Lung (tissue), 12 donors: ENCODE measurements around the gene RASSF1. TPM values are rescaled to one million over a fixed set of nuclear protein-coding genes. Genes with fewer than 3 reads are reported as not detected.
A peak's percentile ranks its signal among the peaks of the same experiment; 100 is the strongest.

Experiments
- ATAC-seq: fragments of 200-7000 bp; cut with Tn5 transposase; one replicate; pipeline ENCODE4 v1.9.1; 2020; ENCODE audit warnings: moderate number of reproducible peaks; ENCODE audit not compliant: insufficient read depth, low FRiP score
- DNase-seq, 3 donors: peaks; one replicate each; pipeline ENCODE4 v3.0.0-alpha.2; 2013 to 2017
- H3K27ac ChIP-seq, 2 donors: one replicate each; pipeline ENCODE4 v1.5.1; 2013; ENCODE audit warnings: mild to moderate bottlenecking in 2 of 2, moderate library complexity in 2 of 2, control low read depth in 1 of 2, inconsistent platforms in 1 of 2, low read depth in 1 of 2, low read length in 1 of 2
- H3K27me3 ChIP-seq, 3 donors: one replicate each; pipeline ENCODE4 v1.5.1; 2013; ENCODE audit warnings: low read length in 2 of 3; ENCODE audit not compliant: control insufficient read depth in 3 of 3, insufficient read depth in 3 of 3
- H3K36me3 ChIP-seq, 4 donors: one replicate each; pipeline ENCODE4 v1.5.1; 2013; ENCODE audit warnings: low read length in 4 of 4, mild to moderate bottlenecking in 1 of 4, moderate library complexity in 1 of 4; ENCODE audit not compliant: control insufficient read depth in 4 of 4, insufficient read depth in 4 of 4
- H3K4me1 ChIP-seq, 5 donors: one replicate each; pipeline ENCODE4 v1.5.1; 2013; ENCODE audit warnings: low read length in 5 of 5, mild to moderate bottlenecking in 2 of 5, moderate library complexity in 1 of 5; ENCODE audit not compliant: control insufficient read depth in 5 of 5, insufficient read depth in 5 of 5
- H3K4me3 ChIP-seq: one replicate; pipeline ENCODE4 v1.5.1; 2013; ENCODE audit warnings: mild to moderate bottlenecking, control low read depth, moderate library complexity
- H3K9ac ChIP-seq, 2 donors: one replicate each; pipeline ENCODE4 v1.5.1; 2013; ENCODE audit warnings: low read length in 2 of 2, control low read depth in 1 of 2; ENCODE audit not compliant: insufficient read depth in 1 of 2
- H3K9me3 ChIP-seq, 4 donors: one replicate each; pipeline ENCODE4 v1.5.1; 2013; ENCODE audit warnings: low read length in 3 of 4, mild to moderate bottlenecking in 1 of 4, moderate library complexity in 1 of 4; ENCODE audit not compliant: control insufficient read depth in 4 of 4, insufficient read depth in 3 of 4
- WGBS, 2 donors: extraction: QIAGEN DNeasy Blood & Tissue Kit; methylation state at CpG; one replicate each; pipeline ENCODE4 v1.1.7; 2013; 5-methylcytosine and 5-hydroxymethylcytosine counted together
- polyA plus RNA-seq, 2 donors: library from polyadenylated mRNA; stranded (reverse); fragments of 200-250 nt; gene quantifications; one replicate each; pipeline ENCODE4 v1.2.1, GENCODE V29; 2013
- total RNA-seq, 2 donors: library from RNA; depleted of rRNA in 1 of 2; stranded (reverse); fragments of >200 nt in 1 of 2; gene quantifications; one replicate each; pipeline ENCODE4 v1.2.1, GENCODE V29; 2014 to 2021
- TF ChIP-seq, protein P1 (sequence below): IDR thresholded peaks from 2 replicates; pipeline ENCODE4 v1.5.1; 2012; ENCODE audit warnings: mild to moderate bottlenecking; ENCODE audit errors: control extremely low read depth, extremely low read depth
- donor health status: control.
- donor health status: control.
- donor health status: Bipolar disorder and iron deficiency.
- donor health status: healthy.
- donor health status: DM: yes; HTN: yes; CAD: no.

The RASSF1 gene
- total and polyA plus RNA-seq, 4 donors: 36.3 to 59.0 (median 42.0) TPM

DNA sequence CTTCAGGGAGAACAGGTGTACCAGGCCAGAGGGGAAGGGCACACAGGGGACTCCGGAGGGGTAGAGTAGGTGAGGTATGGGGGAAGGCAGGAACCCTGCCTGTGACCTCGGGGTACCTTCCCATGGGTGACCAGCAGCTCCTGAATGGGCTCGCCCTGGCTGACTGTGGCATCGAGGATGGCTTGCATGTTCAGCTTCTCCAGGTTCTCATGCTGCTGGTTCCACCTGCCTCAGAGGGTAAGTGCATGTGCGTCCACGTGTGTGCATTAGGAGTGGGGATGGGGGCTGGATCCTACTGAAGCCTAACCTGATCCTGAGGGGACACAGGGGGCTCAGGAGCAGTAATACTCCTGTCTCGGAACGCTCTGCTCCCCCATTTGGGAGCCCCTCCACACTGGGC lies 4.4 kb upstream of the RASSF1 start:
- TF ChIP-seq, protein P1, sequence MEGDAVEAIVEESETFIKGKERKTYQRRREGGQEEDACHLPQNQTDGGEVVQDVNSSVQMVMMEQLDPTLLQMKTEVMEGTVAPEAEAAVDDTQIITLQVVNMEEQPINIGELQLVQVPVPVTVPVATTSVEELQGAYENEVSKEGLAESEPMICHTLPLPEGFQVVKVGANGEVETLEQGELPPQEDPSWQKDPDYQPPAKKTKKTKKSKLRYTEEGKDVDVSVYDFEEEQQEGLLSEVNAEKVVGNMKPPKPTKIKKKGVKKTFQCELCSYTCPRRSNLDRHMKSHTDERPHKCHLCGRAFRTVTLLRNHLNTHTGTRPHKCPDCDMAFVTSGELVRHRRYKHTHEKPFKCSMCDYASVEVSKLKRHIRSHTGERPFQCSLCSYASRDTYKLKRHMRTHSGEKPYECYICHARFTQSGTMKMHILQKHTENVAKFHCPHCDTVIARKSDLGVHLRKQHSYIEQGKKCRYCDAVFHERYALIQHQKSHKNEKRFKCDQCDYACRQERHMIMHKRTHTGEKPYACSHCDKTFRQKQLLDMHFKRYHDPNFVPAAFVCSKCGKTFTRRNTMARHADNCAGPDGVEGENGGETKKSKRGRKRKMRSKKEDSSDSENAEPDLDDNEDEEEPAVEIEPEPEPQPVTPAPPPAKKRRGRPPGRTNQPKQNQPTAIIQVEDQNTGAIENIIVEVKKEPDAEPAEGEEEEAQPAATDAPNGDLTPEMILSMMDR: no peak
- H3K27ac ChIP-seq: no peak overlapping the region
- 82 to 83% methylated on average over 8 of the region's 8 CpGs for WGBS, 2 donors
- peaks cover 0 to 14% (median 8%) of the 10 kb centered on the region in 4 donors for H3K36me3 ChIP-seq
- ATAC-seq (no peak), DNase-seq (no peak)
- peaks cover 0 to 5% (median 0%) of the 10 kb centered on the region in 3 donors for H3K27me3 ChIP-seq
- no peak overlapping the region for H3K4me3 ChIP-seq
- H3K9ac ChIP-seq: peak overlapping the region in 1 of 2 donors; percentile 28
- H3K9me3 ChIP-seq: no peaks in the 10 kb centered on the region
- peaks cover 4 to 41% (median 14%) of the 10 kb centered on the region in 5 donors for H3K4me1 ChIP-seq

DNA sequence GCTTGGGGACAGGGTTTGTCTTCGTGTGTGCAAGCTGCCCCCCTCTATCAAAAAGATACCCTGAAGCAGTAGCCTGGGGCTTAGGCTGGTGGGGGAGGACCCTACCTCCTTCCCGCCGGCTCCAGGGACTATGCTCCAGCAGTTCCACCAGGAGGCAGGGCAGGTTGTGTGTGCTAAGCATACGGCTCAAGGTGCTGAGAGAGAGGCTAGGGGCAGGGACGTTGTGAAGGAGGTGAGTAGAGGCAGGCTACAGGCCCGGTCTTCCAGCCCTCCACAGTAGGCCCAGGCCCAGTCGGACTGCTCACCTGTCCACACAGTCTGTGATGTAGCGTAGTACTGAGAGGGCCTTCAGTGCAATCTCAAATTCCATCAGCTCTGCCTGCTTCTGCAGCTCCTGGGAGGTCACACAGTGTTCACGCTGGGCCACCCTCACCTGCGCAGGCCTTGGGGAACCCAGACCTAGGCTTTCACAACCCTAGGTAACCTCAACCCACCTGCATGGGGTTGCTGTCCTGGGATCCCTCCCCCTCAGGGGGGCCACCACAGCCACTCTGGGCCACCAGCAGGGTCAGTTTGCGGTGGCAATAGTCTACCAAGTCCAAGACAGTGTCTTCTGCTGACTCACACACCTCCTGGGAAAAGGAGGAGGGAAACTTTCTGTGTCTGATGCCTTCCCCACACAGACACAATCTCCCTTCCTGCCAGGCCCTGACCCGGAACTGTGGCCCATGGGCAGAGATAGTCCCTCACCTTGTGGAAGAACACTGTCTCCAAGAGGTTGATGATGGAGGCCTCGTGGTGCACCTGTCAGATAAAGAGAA lies 2.4 kb upstream of the RASSF1 start:
- peaks cover 0 to 5% (median 0%) of the 10 kb centered on the region in 3 donors for H3K27me3 ChIP-seq
- H3K4me1 ChIP-seq: peaks cover 0 to 51% (median 14%) of the 10 kb centered on the region in 5 donors
- H3K9ac ChIP-seq: no peak overlapping the region
- no peak overlapping the region for H3K4me3 ChIP-seq
- H3K36me3 ChIP-seq: peaks cover 0 to 4% (median 2%) of the 10 kb centered on the region in 4 donors
- no peaks in the 10 kb centered on the region for H3K9me3 ChIP-seq
- 88% methylated on average over 13 of the region's 13 CpGs for WGBS, 2 donors
- DNase-seq (no peak), ATAC-seq (no peak)
- TF ChIP-seq, protein P1: no peak
- no peak overlapping the region for H3K27ac ChIP-seq

DNA sequence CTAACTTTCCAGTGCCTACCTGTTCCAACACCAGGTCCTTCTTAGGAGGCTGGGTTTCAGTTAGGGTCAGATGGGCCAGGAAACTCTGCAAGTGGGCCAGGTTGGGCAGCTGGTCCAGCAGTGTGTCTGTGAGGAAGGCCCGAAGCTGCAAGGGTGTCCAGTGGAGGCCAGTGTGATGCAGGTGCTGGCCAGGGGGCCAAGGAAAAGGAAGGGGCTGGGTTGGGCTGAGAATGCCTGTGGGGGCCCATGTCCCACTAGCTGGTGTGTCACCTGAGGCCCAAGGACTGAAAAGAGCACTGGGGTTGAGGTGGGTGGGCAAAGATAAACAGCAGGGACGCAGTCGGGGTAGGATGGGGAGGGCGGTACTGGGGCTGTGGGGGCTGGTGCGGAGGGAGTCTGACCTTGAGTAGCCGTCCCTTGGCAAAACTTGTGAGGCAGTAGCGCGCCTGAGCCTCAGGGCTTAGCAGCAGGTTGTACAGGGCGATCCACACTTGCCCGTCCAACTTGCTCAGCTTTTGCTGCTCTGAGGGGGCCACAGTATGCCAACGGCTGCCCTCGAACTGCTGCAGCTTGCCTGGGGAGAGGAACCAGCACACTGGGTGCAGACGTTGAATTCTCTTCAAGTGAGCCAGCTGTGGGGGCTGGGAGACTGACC lies 1.5 kb upstream of the RASSF1 start:
- WGBS, 2 donors: 85 to 90% methylated on average over 13 of the region's 13 CpGs
- ATAC-seq (no peak), DNase-seq (no peak)
- no peak overlapping the region for H3K27ac ChIP-seq
- H3K9ac ChIP-seq: no peak overlapping the region
- H3K4me3 ChIP-seq: no peak overlapping the region
- TF ChIP-seq, protein P1: no peak
- peaks cover 0 to 53% (median 14%) of the 10 kb centered on the region in 5 donors for H3K4me1 ChIP-seq
- H3K36me3 ChIP-seq: no peaks in the 10 kb centered on the region
- H3K9me3 ChIP-seq: no peaks in the 10 kb centered on the region
- peaks cover 0 to 5% (median 0%) of the 10 kb centered on the region in 3 donors for H3K27me3 ChIP-seq
